Activated T-helper 1 cell treated with Interleukin-2 at 50 U/mL for 16 hours (primary cell): ENCODE results near the gene KY.

ENCODE experiments used
- DNase-seq: peaks from one replicate; pipeline ENCODE4 v3.0.0-alpha.2; 2020; ENCODE audit warnings: low read depth

Gene KY

GRCh38 chr3:134672571-134672970 lies 21.7 kb upstream of the KY start:
- no peak for DNase-seq

GRCh38 chr3:134667956-134668355 lies 17.1 kb upstream of the KY start:
- no peak for DNase-seq

GRCh38 chr3:134667406-134667805 lies 16.6 kb upstream of the KY start:
- no peak for DNase-seq

- DNase-seq: no peak
Measured at GRCh38 chr3:134666885-134667284, 16.1 kb upstream of the KY start.

GRCh38 chr3:134666466-134666865 lies 15.6 kb upstream of the KY start:
- DNase-seq: no peak

GRCh38 chr3:134666052-134666451 lies 15.2 kb upstream of the KY start:
- no peak for DNase-seq

- DNase-seq: no peak
Measured at GRCh38 chr3:134665243-134665642, 14.4 kb upstream of the KY start.

- DNase-seq: no peak
Measured at GRCh38 chr3:134663721-134664456, 13.1 kb upstream of the KY start.

- no peak for DNase-seq
Measured at GRCh38 chr3:134660046-134660441, 9.2 kb upstream of the KY start.

- DNase-seq: no peak
Measured at GRCh38 chr3:134659391-134660045, 8.7 kb upstream of the KY start.

- DNase-seq: no peak
Measured at GRCh38 chr3:134658555-134658954, 7.7 kb upstream of the KY start.

- no peak for DNase-seq
Measured at GRCh38 chr3:134656211-134656800, 5.5 kb upstream of the KY start.

GRCh38 chr3:134655706-134656105 lies 4.9 kb upstream of the KY start:
- no peak for DNase-seq

GRCh38 chr3:134654031-134654430 lies 3.2 kb upstream of the KY start:
- DNase-seq: no peak

- no peak for DNase-seq
Measured at GRCh38 chr3:134652886-134653630, 2.2 kb upstream of the KY start.

GRCh38 chr3:134652409-134652831 lies 1.6 kb upstream of the KY start:
- no peak for DNase-seq

GRCh38 chr3:134651347-134652041 lies 672 bp upstream of the KY start:
- no peak for DNase-seq

GRCh38 chr3:134649106-134649705 lies 1.6 kb downstream of the KY start:
- no peak for DNase-seq

- no peak for DNase-seq
Measured at GRCh38 chr3:134647902-134648760, 2.7 kb downstream of the KY start.

- no peak for DNase-seq
Measured at GRCh38 chr3:134646086-134646485, 4.7 kb downstream of the KY start.

GRCh38 chr3:134645515-134645914 lies 5.3 kb downstream of the KY start:
- DNase-seq: no peak
